GM12873 (cell line): ENCODE measurements around the gene FASN.

Source experiments
- TF ChIP-seq, protein P1 (sequence below): IDR thresholded peaks from 2 replicates; pipeline ENCODE4 v1.5.1; 2012; ENCODE audit warnings: low read depth, mild to moderate bottlenecking, moderate library complexity, low read length, control low read depth; ENCODE audit not compliant: insufficient read depth; ENCODE audit errors: missing control alignments

FASN gene

DNA sequence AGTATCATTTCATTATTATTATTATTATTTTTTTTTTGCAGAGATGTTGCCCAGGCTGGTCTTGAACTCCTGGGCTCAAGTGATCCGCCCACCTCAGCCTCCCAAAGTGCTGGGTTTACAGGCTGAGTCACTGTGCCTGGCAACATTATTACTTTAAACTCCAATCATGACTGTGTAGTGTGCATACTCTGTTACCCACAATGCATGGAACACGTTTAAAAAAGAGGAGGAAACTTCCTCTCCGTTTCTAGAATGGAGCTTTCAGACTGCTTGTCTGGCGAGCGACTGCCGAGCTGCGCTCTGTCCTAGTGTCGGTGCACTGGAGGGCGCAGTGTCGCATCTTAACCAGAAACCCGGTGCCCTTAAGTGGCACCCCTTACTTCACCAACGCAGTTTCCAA, 22.1 kb upstream of the FASN start:
- TF ChIP-seq, protein P1, sequence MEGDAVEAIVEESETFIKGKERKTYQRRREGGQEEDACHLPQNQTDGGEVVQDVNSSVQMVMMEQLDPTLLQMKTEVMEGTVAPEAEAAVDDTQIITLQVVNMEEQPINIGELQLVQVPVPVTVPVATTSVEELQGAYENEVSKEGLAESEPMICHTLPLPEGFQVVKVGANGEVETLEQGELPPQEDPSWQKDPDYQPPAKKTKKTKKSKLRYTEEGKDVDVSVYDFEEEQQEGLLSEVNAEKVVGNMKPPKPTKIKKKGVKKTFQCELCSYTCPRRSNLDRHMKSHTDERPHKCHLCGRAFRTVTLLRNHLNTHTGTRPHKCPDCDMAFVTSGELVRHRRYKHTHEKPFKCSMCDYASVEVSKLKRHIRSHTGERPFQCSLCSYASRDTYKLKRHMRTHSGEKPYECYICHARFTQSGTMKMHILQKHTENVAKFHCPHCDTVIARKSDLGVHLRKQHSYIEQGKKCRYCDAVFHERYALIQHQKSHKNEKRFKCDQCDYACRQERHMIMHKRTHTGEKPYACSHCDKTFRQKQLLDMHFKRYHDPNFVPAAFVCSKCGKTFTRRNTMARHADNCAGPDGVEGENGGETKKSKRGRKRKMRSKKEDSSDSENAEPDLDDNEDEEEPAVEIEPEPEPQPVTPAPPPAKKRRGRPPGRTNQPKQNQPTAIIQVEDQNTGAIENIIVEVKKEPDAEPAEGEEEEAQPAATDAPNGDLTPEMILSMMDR: no peak

DNA sequence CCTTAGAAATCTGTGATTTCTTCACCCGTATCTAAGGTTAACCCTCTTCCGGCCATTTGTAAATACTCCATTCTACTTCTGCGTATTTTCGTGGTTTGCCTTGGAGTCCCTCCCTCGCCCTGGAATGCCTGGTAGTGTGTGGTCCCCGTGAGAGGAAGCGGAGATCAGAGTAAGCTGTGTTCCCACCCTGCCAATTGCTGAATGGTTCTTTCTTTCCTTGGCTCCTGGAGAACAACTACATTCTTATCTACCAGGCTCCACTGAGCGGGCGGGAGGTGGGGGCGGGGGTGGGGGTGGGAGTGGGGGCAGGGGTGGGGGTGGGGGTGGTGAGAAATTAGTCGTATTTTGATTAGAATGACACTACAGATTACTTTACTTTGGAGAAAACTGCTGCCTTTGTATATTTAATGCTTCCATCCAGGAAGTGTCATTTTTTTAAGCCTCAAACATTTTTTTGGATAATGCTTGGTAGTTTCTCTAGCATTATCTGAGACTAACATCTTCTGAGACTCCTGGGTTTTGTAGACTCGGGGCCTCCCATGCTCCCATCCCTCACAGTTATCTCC, 20.9 kb upstream of the FASN start:
- TF ChIP-seq, protein P1: no peak

DNA sequence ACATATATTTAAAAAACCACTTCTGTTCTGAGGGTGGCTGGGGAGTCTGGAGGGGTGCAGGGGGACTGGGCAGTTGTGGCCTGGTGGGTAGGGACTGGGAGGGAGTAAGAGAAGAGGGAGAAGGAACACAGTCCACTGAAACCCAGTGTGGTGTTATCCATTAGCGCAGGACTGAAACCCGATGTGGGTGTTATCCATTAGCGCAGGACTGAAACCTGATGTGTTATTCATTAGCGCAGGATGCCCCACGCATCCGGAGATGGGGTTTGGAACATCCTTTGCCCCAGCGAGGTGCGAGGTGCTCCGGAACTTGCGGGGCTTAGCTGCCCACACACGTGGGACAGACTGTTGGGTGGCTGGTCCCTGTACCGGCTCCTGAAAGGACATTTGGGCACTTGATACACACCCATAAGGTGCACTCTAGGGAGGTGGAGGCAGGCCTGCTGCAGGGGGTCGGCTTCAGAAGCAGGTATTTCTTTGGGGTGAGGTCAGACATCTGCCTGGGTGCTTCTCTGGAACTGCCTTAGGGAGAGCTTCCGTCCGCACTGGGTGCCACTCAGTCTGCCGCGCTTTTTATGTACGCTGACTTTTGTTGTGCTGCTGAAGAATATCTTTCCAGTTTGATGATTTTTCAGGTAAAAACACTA, 20.3 kb upstream of the FASN start:
- TF ChIP-seq, protein P1: no peak

DNA sequence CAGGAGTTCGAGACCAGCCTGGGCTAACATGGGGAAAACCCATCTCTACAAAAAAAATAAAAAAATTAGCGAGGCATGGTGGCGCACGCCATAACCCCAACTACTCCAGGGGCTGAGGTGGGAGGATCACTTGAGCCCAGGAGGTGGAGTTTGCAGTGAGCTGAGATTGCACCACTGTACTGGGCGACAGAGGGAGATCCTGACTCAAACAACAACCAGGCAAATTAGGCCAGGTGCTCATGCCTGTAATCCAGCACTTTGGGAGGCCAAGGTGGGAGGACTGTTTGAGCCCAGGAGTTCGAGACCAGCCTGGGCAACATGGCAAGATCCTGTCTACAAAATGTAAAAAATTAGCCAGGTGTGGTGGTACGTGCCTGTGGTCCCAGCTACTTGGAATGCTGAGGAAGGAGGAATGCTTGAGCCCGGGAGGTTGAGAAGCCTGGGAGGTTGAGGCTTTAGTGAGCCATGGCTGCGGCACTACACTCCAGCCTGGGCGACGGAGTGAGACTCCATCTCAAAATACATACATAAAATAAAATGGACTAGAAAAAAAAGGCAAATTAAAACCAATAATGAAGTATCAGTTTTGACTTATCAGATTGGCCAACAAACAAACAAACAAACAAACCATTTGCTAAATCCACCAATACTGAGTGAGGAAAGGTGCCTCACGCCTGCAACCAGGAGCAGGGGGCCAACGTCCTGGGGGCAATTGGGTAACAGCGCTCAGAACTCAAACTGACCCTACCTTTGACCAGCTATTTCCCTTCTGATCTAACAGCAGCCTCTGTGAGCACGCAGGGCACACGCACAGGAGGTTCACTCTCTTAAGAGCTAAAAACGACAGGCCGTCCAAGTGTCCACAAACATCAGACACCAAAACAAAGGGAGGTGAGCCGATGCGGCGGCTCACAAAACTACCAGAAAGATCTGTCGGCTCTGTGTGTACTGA, 19.4 kb upstream of the FASN start:
- TF ChIP-seq, protein P1: no peak

DNA sequence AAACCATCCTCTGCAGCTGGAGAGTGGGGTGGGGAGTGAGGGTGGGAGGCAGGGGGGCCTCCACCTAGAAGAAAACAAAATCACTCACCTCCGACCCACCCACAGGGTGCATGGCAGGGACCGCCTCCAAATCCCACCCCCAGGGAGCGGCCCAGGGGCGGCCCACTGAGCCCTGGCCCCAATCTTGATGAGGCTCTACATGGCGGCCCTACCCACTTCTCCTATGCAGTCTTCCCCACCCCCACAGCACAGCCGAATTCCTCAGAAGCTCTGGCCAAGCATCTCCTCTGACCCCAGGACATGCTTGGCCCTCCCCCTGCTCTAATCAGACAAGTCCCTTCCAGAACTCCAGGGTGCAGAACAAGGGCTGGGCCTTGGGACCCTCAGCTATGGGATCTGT, 18.2 kb upstream of the FASN start:
- TF ChIP-seq, protein P1: no peak

DNA sequence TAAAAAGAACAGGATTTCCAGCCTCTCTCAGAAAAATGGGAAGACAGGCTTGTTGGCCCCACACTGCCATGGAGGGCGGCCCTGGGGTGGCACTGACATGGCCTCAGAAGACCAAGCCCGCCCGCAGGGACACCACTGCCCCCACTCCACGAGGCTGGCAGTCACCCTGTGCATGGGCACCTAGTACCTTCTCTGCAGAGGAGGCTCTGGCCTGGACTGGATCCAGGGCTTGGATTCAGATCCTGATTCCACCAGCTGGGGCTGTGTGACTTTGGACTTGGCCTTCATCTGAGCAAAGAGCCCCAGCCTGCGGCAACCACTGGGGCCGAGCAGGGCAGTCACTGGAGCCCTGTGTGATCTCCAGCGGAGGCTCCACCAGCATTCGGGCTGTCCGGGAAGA, 16.8 kb upstream of the FASN start:
- TF ChIP-seq, protein P1: no peak

DNA sequence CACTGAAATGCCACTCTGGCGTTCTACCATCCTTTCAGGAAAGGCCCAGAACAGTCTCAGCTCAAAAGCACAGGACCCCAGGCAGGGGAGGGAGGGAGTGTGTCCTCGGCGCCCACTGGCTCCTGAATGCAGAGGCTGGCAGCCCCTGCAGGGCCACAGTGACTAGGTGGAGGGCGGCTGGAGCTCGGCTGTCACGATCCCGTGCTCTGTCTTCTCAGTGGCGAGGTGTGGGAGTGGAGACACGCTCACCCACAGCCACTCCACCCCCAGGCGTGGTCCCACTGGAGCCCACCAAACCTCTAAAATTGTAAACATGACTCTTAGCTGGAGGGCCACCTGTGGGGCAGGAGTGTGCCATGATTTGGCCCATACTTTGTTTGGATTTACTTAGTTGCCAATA, 16.4 kb upstream of the FASN start:
- TF ChIP-seq, protein P1: no peak
